Measurements from ENCODE around the gene GFM2. TPM values are rescaled to one million over a fixed set of nuclear protein-coding genes. Genes with fewer than 3 reads are reported as not detected.
"Not testable (repeated sequence)": the region's sequence is repeated elsewhere in the genome, so short reads cannot be mapped to it uniquely, and the experiment has no call there.

GFM2 gene
- total and polyA plus RNA-seq, 2 donors from 2014 or later = 18.9 to 28.0 TPM

- DNase-seq (peak; percentile 85 to 97 (median 89)), FAIRE-seq (no peak)
- no peak for TF ChIP-seq CTCF (IDR thresholded peaks at IDR 0.05; ENCODE audit: borderline replicate concordance, extremely low read depth, insufficient read depth)
- H3K9ac ChIP-seq (ENCODE audit: low read length in 3 of 3) = peak within 1 kb of the TSS; percentile 18 to 91 (median 34)
- no peaks in the 10 kb centered on the region for H3K9me3 ChIP-seq (ENCODE audit: control insufficient read depth in 2 of 3, insufficient read depth in 1 of 3, low read length in 3 of 3)
- H3K27ac ChIP-seq (ENCODE audit: low read depth in 2 of 2, low read length in 2 of 2) = peak within 1 kb of the TSS; percentile 71 to 80
- peaks cover 3 to 13% (median 11%) of the 10 kb centered on the region in 3 donors for H3K4me1 ChIP-seq (ENCODE audit: control insufficient read depth in 2 of 3, insufficient read depth in 2 of 3, low read depth in 1 of 3, low read length in 3 of 3)
- H3K27me3 ChIP-seq (ENCODE audit: control insufficient read depth, insufficient read depth, low read length) = no peaks in the 10 kb centered on the region
- H3K4me3 ChIP-seq (ENCODE audit: low read length in 3 of 3) = peak within 1 kb of the TSS; percentile 49 to 70 (median 67)
- H3K36me3 ChIP-seq (ENCODE audit: control insufficient read depth in 2 of 3, insufficient read depth in 3 of 3, low read length in 3 of 3) = no peaks in the 10 kb centered on the region
- intact Hi-C loops (cut with DNase I) = no loop called here
These were observed 81.7 kb downstream of the GFM2 start, which contains the start of gene HEXB for GRCh38 chr5:74684900-74685851. TSS of gene HEXB (plus strand) at chr5:74685233. CDS start at chr5:74685261, 28 bp downstream.

GRCh38 chr5:74679966-74680365 is 87.0 kb downstream of the GFM2 start:
- Histone ChIP-seq H3K4me1 (ENCODE audit: control insufficient read depth in 2 of 3, insufficient read depth in 2 of 3, low read depth in 1 of 3, low read length in 3 of 3) (no peaks in the 10 kb centered on the region), H3K36me3 (ENCODE audit: control insufficient read depth in 2 of 3, insufficient read depth in 3 of 3, low read length in 3 of 3) (no peaks in the 10 kb centered on the region), H3K9me3 (ENCODE audit: control insufficient read depth in 2 of 3, insufficient read depth in 1 of 3, low read length in 3 of 3) (no peaks in the 10 kb centered on the region), H3K9ac (ENCODE audit: low read length in 3 of 3) (no peak overlapping the region), H3K4me3 (ENCODE audit: low read length in 3 of 3) (no peak overlapping the region), H3K27ac (ENCODE audit: low read depth in 2 of 2, low read length in 2 of 2) (no peak overlapping the region), H3K27me3 (ENCODE audit: control insufficient read depth, insufficient read depth, low read length) (no peaks in the 10 kb centered on the region)
- intact Hi-C loops (cut with DNase I) = no loop called here
- DNase-seq (no peak), FAIRE-seq (no peak)
- TF ChIP-seq CTCF (IDR thresholded peaks at IDR 0.05; ENCODE audit: borderline replicate concordance, extremely low read depth, insufficient read depth) = no peak

- H3K4me3 ChIP-seq (ENCODE audit: low read length in 3 of 3); H3K9ac ChIP-seq (ENCODE audit: low read length in 3 of 3); H3K36me3 ChIP-seq (ENCODE audit: control insufficient read depth in 2 of 3, insufficient read depth in 3 of 3, low read length in 3 of 3); H3K9me3 ChIP-seq (ENCODE audit: control insufficient read depth in 2 of 3, insufficient read depth in 1 of 3, low read length in 3 of 3); intact Hi-C loops (cut with DNase I); FAIRE-seq; H3K27ac ChIP-seq (ENCODE audit: low read depth in 2 of 2, low read length in 2 of 2); DNase-seq; H3K27me3 ChIP-seq (ENCODE audit: control insufficient read depth, insufficient read depth, low read length); H3K4me1 ChIP-seq (ENCODE audit: control insufficient read depth in 2 of 3, insufficient read depth in 2 of 3, low read depth in 1 of 3, low read length in 3 of 3): not testable (repeated sequence)
These were observed 87.6 kb downstream of the GFM2 start for GRCh38 chr5:74679300-74679699.

GRCh38 chr5:74678123-74678522 is 88.8 kb downstream of the GFM2 start:
- H3K36me3 ChIP-seq (ENCODE audit: control insufficient read depth in 2 of 3, insufficient read depth in 3 of 3, low read length in 3 of 3); H3K4me1 ChIP-seq (ENCODE audit: control insufficient read depth in 2 of 3, insufficient read depth in 2 of 3, low read depth in 1 of 3, low read length in 3 of 3); H3K27ac ChIP-seq (ENCODE audit: low read depth in 2 of 2, low read length in 2 of 2); FAIRE-seq; H3K9ac ChIP-seq (ENCODE audit: low read length in 3 of 3); DNase-seq; intact Hi-C loops (cut with DNase I); H3K27me3 ChIP-seq (ENCODE audit: control insufficient read depth, insufficient read depth, low read length); H3K4me3 ChIP-seq (ENCODE audit: low read length in 3 of 3); H3K9me3 ChIP-seq (ENCODE audit: control insufficient read depth in 2 of 3, insufficient read depth in 1 of 3, low read length in 3 of 3): not testable (repeated sequence)

GRCh38 chr5:74676466-74676865 is 90.5 kb downstream of the GFM2 start:
- H3K27ac ChIP-seq (ENCODE audit: low read depth in 2 of 2, low read length in 2 of 2); H3K36me3 ChIP-seq (ENCODE audit: control insufficient read depth in 2 of 3, insufficient read depth in 3 of 3, low read length in 3 of 3); H3K27me3 ChIP-seq (ENCODE audit: control insufficient read depth, insufficient read depth, low read length); H3K9me3 ChIP-seq (ENCODE audit: control insufficient read depth in 2 of 3, insufficient read depth in 1 of 3, low read length in 3 of 3); DNase-seq; H3K4me1 ChIP-seq (ENCODE audit: control insufficient read depth in 2 of 3, insufficient read depth in 2 of 3, low read depth in 1 of 3, low read length in 3 of 3); FAIRE-seq; intact Hi-C loops (cut with DNase I); H3K9ac ChIP-seq (ENCODE audit: low read length in 3 of 3); H3K4me3 ChIP-seq (ENCODE audit: low read length in 3 of 3): not testable (repeated sequence)

Data from kidney (tissue), 14 donors.